HG03280 (cell line): ENCODE data around the gene EML6.

Experiments used
- ATAC-seq: cut with Tn5 transposase; IDR thresholded peaks from one replicate; pipeline ENCODE4 v1.9.1; 2021; ENCODE audit warnings: mild to moderate bottlenecking, moderate library complexity; ENCODE audit not compliant: unreplicated experiment

The EML6 gene

DNA sequence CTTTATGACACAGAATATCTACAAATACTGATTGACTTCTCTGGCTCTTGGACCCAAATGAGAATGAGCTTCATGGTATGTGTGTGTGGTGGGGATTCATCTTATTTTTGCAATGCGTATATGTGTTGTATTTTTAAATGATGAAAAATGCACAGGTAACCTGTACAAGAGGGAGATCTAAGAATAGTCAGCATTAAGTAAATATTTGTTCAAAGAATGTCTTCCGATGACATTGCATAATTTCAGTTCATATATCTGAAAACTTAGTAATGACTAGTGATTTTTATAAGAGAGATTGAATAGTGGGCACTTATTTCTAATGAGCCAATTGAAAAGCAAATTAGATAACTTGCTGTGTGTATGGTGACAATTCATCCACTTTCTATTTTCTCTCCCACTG lies 66.4 kb downstream of the EML6 start:
- ATAC-seq = no peak

GRCh38 chr2:54791831-54792230 lies 68.4 kb downstream of the EML6 start:
- ATAC-seq = no peak

GRCh38 chr2:54797307-54797706 lies 73.8 kb downstream of the EML6 start:
- ATAC-seq = no peak

- ATAC-seq = no peak
Observed at GRCh38 chr2:54801352-54801751, 77.9 kb downstream of the EML6 start.

DNA sequence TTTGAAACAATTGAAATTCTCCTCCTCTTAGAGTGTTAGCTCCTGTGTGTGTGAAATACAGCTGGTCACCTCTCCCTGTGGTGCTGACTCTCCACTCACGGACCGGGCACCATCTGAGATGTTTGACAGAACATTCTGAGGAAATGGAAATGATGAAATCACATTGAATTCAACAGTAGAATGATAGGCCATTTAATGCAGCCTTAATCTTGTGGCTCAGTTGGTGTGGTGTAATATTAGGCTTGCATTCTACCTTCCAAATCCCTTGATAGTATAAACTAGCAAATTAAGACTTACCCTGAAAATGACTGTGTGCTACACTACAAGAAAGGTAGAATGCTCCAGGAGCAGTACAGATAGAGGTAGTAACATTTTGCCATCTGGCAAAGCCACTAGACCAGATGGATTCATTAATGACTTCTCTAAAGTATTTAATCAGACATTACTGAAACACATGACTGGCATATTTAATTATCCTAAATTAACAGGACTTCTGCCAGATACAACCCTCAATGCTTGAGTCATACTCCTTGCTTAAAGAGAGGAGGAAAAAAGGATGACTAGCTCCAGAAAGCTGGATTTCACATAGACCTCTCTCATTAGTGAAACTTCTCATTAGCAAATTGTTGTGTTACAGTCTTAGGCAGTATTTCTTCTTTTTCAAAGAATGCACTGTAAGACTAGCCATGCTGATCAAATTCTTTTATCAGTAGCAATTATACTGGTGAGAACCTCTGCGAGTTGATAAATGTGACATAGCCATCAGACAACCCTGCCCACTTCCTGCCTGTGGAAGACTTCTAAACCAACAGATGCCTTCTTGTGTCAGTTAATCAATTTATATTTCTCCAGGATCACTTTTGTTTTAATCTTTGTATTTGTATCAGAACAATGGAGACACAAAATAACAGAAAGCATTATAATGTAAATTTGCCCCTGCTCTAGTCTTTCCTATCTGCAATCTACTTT lies 80.6 kb downstream of the EML6 start:
- ATAC-seq = no peak

DNA sequence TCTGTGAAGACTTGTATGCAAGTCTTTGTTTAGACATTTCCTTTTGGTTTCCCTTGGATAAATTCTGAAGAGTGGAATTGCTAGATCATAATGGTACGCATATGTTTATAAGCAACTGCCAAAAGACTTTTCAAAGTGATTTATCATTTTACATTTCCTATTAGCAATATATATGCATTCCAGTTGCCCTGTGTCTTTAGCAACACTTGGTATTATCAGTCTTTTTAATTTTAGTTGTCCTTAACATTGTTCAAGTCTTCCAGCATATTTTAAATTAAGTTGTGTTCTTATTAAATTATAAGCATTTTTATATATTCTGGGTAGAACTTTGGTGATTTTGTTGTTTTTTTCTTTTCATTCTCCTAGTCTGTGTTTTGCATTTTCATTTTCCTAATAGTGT lies 81.8 kb downstream of the EML6 start:
- ATAC-seq = no peak

- ATAC-seq = no peak
Observed at GRCh38 chr2:54806975-54807374, 83.5 kb downstream of the EML6 start.

DNA sequence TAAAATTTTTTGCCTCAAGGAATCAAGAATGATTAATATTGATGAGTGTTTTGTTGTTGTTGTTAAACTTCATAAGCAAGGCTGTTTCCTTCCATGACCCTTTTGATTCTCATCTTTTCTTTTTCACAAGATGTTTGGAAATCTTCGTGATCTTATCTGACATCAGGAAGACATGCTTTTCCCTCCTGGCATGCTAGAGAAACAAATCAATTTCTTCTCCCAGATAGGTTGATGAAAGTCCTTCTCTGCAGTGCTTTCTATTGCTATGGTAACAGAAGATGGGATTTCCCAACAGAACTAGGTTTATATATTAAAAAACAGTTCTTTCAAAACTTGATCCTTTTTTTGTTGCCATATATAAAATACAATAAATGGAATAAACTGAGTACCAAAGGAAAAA lies 85.2 kb downstream of the EML6 start:
- no peak for ATAC-seq

GRCh38 chr2:54809819-54810218 lies 86.4 kb downstream of the EML6 start:
- ATAC-seq = no peak

- no peak for ATAC-seq
Observed at GRCh38 chr2:54810246-54810645, 86.8 kb downstream of the EML6 start.

DNA sequence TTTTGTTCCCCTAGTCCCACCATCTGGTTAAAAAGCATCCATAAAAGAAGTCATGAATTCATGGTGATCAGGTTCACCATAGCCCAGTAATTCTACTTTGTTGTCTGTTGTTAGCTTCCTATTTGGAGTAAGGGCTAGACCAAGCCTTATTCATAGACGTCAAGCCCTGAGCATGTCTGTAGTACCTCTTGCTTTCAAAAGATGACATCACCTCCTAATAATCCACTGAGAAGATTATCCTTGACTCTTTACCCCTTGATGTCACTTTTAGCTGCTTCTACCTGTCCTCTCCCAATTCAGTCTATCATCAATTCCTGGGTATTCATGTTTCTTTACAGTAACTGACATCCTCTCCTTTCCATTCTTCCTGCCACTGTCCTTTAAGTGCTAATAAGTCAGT lies 90.1 kb downstream of the EML6 start:
- no peak for ATAC-seq

DNA sequence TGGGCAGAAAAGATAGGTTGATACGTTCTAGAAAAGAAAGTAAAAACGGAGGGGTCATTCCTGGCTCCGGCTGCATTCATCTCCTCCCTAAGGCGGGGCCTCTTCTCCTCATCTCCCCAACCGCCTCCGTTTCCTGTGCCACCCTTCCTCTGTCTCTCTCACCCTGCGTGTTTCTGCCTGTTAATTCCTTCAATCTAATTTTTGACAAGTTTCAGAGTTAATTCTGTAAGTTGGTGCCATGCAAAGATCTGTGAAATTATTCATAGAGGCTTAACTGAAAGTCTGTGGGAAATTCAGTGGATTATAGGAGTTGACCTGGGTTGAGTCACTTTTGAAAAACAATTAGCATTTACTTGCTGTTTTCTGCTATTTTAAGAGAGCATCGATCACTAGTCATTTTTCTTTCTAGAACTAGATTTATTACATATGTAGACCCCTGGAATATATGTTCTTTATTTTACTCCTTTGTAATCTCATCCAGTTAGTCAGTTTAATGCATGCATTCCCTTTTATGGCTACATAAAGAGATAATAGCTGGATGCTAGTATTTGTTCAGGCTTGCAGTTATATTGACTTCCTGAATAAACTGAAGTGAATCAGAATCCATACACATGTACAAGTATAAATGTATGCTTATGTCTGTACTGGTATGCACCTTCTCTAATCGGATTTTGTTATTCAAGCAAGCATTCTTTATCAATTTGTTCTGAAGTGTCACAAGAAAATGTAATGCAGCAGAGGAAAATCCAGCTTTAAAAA lies 91.1 kb downstream of the EML6 start:
- no peak for ATAC-seq

DNA sequence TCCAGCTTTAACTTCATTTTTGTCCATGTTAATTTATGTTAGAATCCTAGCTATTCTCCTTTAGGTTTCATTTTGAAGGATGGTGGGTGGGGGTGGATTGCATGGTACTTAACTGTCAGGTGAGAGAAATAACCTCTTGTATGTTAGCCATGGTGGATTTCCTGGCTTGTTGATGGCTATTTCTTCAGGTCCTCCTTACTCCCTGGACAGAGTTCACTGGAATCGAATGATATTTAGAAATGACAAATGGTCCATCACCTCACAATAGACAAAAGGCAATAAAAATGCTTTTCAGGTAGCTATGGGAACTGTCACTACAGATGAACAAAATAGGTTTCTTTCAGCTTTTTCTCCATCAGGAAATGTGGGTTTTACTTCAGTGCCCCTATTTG lies 91.7 kb downstream of the EML6 start:
- ATAC-seq = no peak

- no peak for ATAC-seq
Observed at GRCh38 chr2:54818226-54818625, 94.8 kb downstream of the EML6 start.

GRCh38 chr2:54820558-54820957 lies 97.1 kb downstream of the EML6 start:
- ATAC-seq = no peak

- ATAC-seq = no peak
Observed at GRCh38 chr2:54824567-54824966, 101.1 kb downstream of the EML6 start.

GRCh38 chr2:54830546-54830945 lies 107.1 kb downstream of the EML6 start:
- no peak for ATAC-seq

GRCh38 chr2:54831480-54831879 lies 108.0 kb downstream of the EML6 start:
- ATAC-seq = no peak

- ATAC-seq = no peak
Observed at GRCh38 chr2:54834721-54835120, 111.3 kb downstream of the EML6 start.

GRCh38 chr2:54836477-54836876 lies 113.0 kb downstream of the EML6 start:
- ATAC-seq = no peak

- ATAC-seq = peak; percentile 82
Observed at GRCh38 chr2:54838585-54839035, 115.1 kb downstream of the EML6 start.
